Measurements from ENCODE around the gene ZNF143.

- TF ChIP-seq GATA3 (IDR thresholded peaks at IDR 0.05; ENCODE audit: low read depth, low read length) = no peak
- TF ChIP-seq GATA2 (IDR thresholded peaks at IDR 0.05; ENCODE audit: low read depth, low read length) = no peak
Observed at GRCh38 chr11:9512370-9513019, 51.7 kb downstream of the ZNF143 start.

All from SH-SY5Y (cell line).